SU-DHL-6 (cell line): Measurements from ENCODE around the gene CBX5.

Experiments
- H2AFZ ChIP-seq: fragments of 200-600 bp; sonication (generic); 2 replicates; pipeline ENCODE4 v1.6.1; 2014; ENCODE audit warnings: low read depth, mild to moderate bottlenecking, moderate library complexity, mixed read lengths, antibody characterized with exemption, low read length; ENCODE audit not compliant: severe bottlenecking
- H3F3A ChIP-seq: fragments of 200-600 bp; shearing (Covaris generic); 2 replicates; pipeline ENCODE4 v1.6.0; 2016; ENCODE audit warnings: antibody characterized with exemption, mild to moderate bottlenecking; ENCODE audit not compliant: insufficient read depth
- H3K27ac ChIP-seq: fragments of 200-600 bp; sonication (generic); 2 replicates; pipeline ENCODE4 v1.5.1; 2016; ENCODE audit warnings: low read depth, mild to moderate bottlenecking, low read length, moderate library complexity, mixed read lengths
- H3K27me3 ChIP-seq: fragments of 200-600 bp; sonication (generic), shearing (Covaris generic); 2 replicates; pipeline ENCODE4 v1.6.0; 2014; ENCODE audit warnings: mild to moderate bottlenecking, low read length
- H3K36me3 ChIP-seq: fragments of 200-600 bp; sonication (generic); 2 replicates; pipeline ENCODE4 v1.6.1; 2014; ENCODE audit warnings: mild to moderate bottlenecking, low read length, mixed read lengths
- H3K4me2 ChIP-seq: fragments of 300-600, 200-600 bp; shearing (Covaris generic), sonication (generic); 2 replicates; pipeline ENCODE4 v1.6.0; 2014; ENCODE audit warnings: low read length, low read depth, mild to moderate bottlenecking; ENCODE audit not compliant: poor library complexity, severe bottlenecking
- H3K4me3 ChIP-seq: fragments of 200-600 bp; sonication (generic); 2 replicates; pipeline ENCODE4 v1.5.1; 2014; ENCODE audit warnings: antibody characterized with exemption, low read length, mild to moderate bottlenecking, mixed read lengths; ENCODE audit not compliant: insufficient read depth, poor library complexity, severe bottlenecking
- H3K79me2 ChIP-seq: fragments of 200-600 bp; sonication (generic); 2 replicates; pipeline ENCODE4 v1.6.1; 2014; ENCODE audit warnings: mild to moderate bottlenecking, low read length, moderate library complexity; ENCODE audit not compliant: insufficient read depth
- H3K9ac ChIP-seq: fragments of 200-600 bp; sonication (generic); 2 replicates; pipeline ENCODE4 v1.7.0; 2014; ENCODE audit warnings: mild to moderate bottlenecking, low read length
- H3K9me2 ChIP-seq: fragments of 200-600 bp; sonication (generic); replicated peaks from 2 replicates; pipeline ENCODE4 v1.6.1; 2014; ENCODE audit warnings: low read length; ENCODE audit not compliant: insufficient read depth
- H3K9me3 ChIP-seq: fragments of 200-600 bp; sonication (generic); 2 replicates; pipeline ENCODE4 v1.6.1; 2014; ENCODE audit warnings: low read length, mixed read lengths; ENCODE audit not compliant: insufficient read depth
- H4K20me1 ChIP-seq: fragments of 200-600 bp; sonication (generic); 2 replicates; pipeline ENCODE4 v1.6.1; 2014; ENCODE audit warnings: low read depth, mild to moderate bottlenecking, antibody characterized with exemption, low read length, moderate library complexity, mixed read lengths
- EZH2phosphoT487 ChIP-seq: fragments of 200-600 bp; sonication (generic), shearing (Covaris generic); conservative IDR thresholded peaks from 2 replicates; pipeline ENCODE4 v1.6.1; 2018; ENCODE audit warnings: mild to moderate bottlenecking, antibody characterized with exemption, low read length, moderate library complexity, mixed read lengths
- TF ChIP-seq, protein P1 (sequence below): fragments of 200-600 bp; sonication (generic); IDR thresholded peaks from one replicate; pipeline ENCODE4 v1.5.1; 2017; ENCODE audit warnings: antibody characterized with exemption, mild to moderate bottlenecking, low read length, moderate library complexity; ENCODE audit not compliant: insufficient read depth, poor library complexity, severe bottlenecking

CBX5 gene

DNA sequence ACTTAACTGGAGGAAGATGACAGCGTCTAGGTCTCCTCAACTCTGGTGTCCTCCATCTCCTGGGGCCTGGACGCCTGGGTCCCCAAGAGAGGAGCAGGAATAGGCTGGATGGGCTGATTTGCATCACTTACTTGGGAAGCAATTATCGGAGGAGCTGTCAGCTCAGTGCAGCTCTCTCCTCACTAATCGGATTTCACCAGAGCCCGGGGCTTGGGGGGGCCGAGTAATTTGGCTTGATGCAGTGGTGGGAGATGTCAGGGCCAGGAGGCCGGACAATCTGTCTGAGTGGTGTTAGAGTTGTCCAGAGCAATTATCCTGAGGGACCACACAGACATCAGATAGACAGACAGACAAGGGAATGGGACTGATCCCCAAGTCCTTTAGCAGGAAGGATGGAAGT is 86.5 kb downstream of the CBX5 start:
- Histone ChIP-seq H2AFZ (no peak overlapping the region), H3K9me2 (no peaks in the 10 kb centered on the region), H3K27me3 (no peaks in the 10 kb centered on the region), H3K4me3 (no peak overlapping the region), H4K20me1 (no peaks in the 10 kb centered on the region), H3K9me3 (no peaks in the 10 kb centered on the region), H3K9ac (no peak overlapping the region), H3K79me2 (no peaks in the 10 kb centered on the region), H3F3A (0 out of 2 replicates have a peak, but pooled peaks cover 9% of the 10 kb centered on the region), H3K36me3 (no peaks in the 10 kb centered on the region), H3K4me2 (no peak overlapping the region), H3K27ac (no peak overlapping the region)
- TF ChIP-seq EZH2phosphoT487: no peak
- TF ChIP-seq, protein P1, sequence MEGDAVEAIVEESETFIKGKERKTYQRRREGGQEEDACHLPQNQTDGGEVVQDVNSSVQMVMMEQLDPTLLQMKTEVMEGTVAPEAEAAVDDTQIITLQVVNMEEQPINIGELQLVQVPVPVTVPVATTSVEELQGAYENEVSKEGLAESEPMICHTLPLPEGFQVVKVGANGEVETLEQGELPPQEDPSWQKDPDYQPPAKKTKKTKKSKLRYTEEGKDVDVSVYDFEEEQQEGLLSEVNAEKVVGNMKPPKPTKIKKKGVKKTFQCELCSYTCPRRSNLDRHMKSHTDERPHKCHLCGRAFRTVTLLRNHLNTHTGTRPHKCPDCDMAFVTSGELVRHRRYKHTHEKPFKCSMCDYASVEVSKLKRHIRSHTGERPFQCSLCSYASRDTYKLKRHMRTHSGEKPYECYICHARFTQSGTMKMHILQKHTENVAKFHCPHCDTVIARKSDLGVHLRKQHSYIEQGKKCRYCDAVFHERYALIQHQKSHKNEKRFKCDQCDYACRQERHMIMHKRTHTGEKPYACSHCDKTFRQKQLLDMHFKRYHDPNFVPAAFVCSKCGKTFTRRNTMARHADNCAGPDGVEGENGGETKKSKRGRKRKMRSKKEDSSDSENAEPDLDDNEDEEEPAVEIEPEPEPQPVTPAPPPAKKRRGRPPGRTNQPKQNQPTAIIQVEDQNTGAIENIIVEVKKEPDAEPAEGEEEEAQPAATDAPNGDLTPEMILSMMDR: no peak

DNA sequence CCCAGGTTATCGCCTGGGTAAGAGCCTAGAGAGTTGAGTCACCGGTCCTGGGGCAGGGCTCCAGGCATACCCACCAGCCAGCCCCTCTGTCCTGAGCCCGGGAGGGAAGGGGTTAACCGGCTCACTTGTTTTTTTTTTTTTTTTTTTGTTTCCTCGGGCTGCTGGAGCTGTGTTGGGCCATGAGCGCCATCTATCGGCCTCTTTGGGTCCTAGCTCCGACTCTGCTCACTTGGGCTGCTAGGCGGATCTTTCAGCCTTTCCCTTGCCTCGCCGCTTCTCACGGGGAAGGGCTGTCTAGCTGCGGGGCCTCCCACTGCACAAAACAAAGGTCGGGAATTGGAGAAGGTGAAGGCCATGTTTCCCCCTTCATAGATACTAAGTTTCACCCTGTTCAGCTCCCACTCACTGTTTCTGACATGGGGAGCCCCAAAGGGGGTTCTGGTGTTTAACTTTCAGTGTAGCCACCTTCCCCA is 88.3 kb downstream of the CBX5 start:
- Histone ChIP-seq H3K4me2 (no peak overlapping the region), H3K9ac (no peak overlapping the region), H3F3A (0 out of 2 replicates have a peak, but pooled peaks cover 9% of the 10 kb centered on the region), H3K9me2 (no peaks in the 10 kb centered on the region), H3K9me3 (no peaks in the 10 kb centered on the region), H3K79me2 (peaks cover 9% of the 10 kb centered on the region; the same call in 1 of the 2 replicates), H2AFZ (no peak overlapping the region), H3K27ac (no peak overlapping the region), H3K36me3 (no peaks in the 10 kb centered on the region), H4K20me1 (no peaks in the 10 kb centered on the region), H3K27me3 (no peaks in the 10 kb centered on the region), H3K4me3 (no peak overlapping the region)
- TF ChIP-seq, protein P1: peak; percentile 73
- TF ChIP-seq EZH2phosphoT487: no peak

DNA sequence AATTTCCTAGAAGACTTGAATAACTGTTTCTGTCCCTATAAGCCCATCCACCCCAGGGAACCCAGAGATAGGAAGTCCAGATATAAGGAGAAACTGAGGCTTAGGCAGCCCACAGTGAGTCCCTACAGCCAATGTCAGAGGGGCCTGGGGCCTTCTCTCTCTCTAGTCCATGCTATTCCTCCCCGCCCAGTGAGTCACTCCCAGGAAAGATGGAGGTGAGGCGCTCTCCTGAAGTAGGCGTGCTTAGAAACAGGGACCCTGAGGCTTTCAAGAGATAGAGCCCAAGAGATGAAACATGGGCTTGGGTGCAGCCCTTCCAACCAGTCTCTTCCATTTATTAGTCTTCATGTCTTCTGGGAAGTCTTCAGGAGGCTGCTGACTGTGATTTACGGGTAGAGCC is 88.8 kb downstream of the CBX5 start:
- H3K9me3 ChIP-seq: no peaks in the 10 kb centered on the region
- no peaks in the 10 kb centered on the region for H3K36me3 ChIP-seq
- H3K79me2 ChIP-seq: peaks cover 9% of the 10 kb centered on the region; the same call in 1 of the 2 replicates
- H3F3A ChIP-seq: 0 out of 2 replicates have a peak, but pooled peaks cover 9% of the 10 kb centered on the region
- TF ChIP-seq EZH2phosphoT487: no peak
- TF ChIP-seq, protein P1: no peak
- H4K20me1 ChIP-seq: no peaks in the 10 kb centered on the region
- H3K27ac ChIP-seq: no peak overlapping the region
- H2AFZ ChIP-seq: no peak overlapping the region
- H3K4me2 ChIP-seq: no peak overlapping the region
- no peak overlapping the region for H3K4me3 ChIP-seq
- no peaks in the 10 kb centered on the region for H3K27me3 ChIP-seq
- H3K9ac ChIP-seq: no peak overlapping the region
- no peaks in the 10 kb centered on the region for H3K9me2 ChIP-seq
